KMS-11 (cell line): ENCODE results near the gene KRTAP10-6.

Experiments used
- H2AFZ ChIP-seq: fragments of 200-600 bp; sonication (generic); 2 replicates; pipeline ENCODE4 v1.6.1; 2016; ENCODE audit warnings: antibody characterized with exemption, mixed run types, low read depth
- H3K27ac ChIP-seq: fragments of 200-600 bp; sonication (generic); 2 replicates; pipeline ENCODE4 v1.6.1; 2016; ENCODE audit warnings: mild to moderate bottlenecking, mixed run types
- H3K27me3 ChIP-seq: fragments of 200-600 bp; sonication (generic); 2 replicates; pipeline ENCODE4 v1.6.1; 2017; ENCODE audit warnings: mild to moderate bottlenecking, low read depth, mixed run types, moderate library complexity; ENCODE audit not compliant: insufficient read depth
- H3K36me3 ChIP-seq: fragments of 200-600 bp; sonication (generic); 2 replicates; pipeline ENCODE4 v1.6.1; 2017; ENCODE audit warnings: mild to moderate bottlenecking, mixed run types; ENCODE audit not compliant: insufficient read depth
- H3K4me1 ChIP-seq: fragments of 200-600 bp; sonication (generic); 2 replicates; pipeline ENCODE4 v1.6.1; 2016; ENCODE audit warnings: mild to moderate bottlenecking, low read depth, mixed run types; ENCODE audit not compliant: poor library complexity, severe bottlenecking
- H3K4me2 ChIP-seq: fragments of 200-600 bp; sonication (generic); 2 replicates; pipeline ENCODE4 v1.7.0; 2016; ENCODE audit warnings: mild to moderate bottlenecking, mixed run types
- H3K4me3 ChIP-seq: fragments of 200-600 bp; sonication (generic); IDR thresholded peaks from 2 replicates; pipeline ENCODE4 v1.6.1; 2017; ENCODE audit warnings: low read depth, low read length, mixed read lengths; ENCODE audit not compliant: insufficient read depth
- H3K79me2 ChIP-seq: fragments of 200-600 bp; sonication (generic); 2 replicates; pipeline ENCODE4 v1.6.1; 2016; ENCODE audit warnings: low read depth, mixed run types; ENCODE audit not compliant: insufficient read depth
- H3K9ac ChIP-seq: fragments of 200-600 bp; sonication (generic); 2 replicates; pipeline ENCODE4 v1.6.1; 2016; ENCODE audit warnings: mild to moderate bottlenecking, mixed run types
- H4K20me1 ChIP-seq: fragments of 200-600 bp; sonication (generic); 2 replicates; pipeline ENCODE4 v1.6.1; 2016; ENCODE audit warnings: mild to moderate bottlenecking, mixed run types; ENCODE audit not compliant: insufficient read depth
- TF ChIP-seq, protein P1 (sequence below): fragments of 200-600 bp; sonication (generic); conservative IDR thresholded peaks from 2 replicates; pipeline ENCODE4 v1.6.1; 2017; ENCODE audit warnings: low read depth, mild to moderate bottlenecking, antibody characterized with exemption, low read length, moderate library complexity, mixed read lengths

The KRTAP10-6 gene

DNA sequence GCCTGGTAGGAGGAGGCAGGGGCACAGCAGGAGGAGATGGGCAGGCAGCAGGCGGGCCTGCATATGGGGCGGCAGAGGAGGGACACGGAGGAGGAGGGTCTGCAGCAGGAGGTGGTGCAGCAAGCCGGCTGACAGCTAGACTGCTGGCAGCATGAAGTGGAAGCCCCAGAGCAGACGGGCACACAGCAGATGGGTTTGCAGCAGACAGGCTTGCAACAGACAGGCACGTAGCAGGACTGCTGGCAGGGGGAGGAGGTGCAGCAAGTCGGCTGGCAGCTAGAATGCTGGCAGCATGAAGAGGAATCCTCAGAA is 12.5 kb downstream of the KRTAP10-6 start:
- H3K27ac ChIP-seq, result no peak overlapping the region
- no peaks in the 10 kb centered on the region for H3K79me2 ChIP-seq
- no peak overlapping the region for H3K4me2 ChIP-seq
- H3K27me3 ChIP-seq, result peaks cover 47% of the 10 kb centered on the region; the same call in 1 of the 2 replicates
- H2AFZ ChIP-seq, result no peak overlapping the region
- no peaks in the 10 kb centered on the region for H3K36me3 ChIP-seq
- no peaks in the 10 kb centered on the region for H4K20me1 ChIP-seq
- TF ChIP-seq, protein P1, sequence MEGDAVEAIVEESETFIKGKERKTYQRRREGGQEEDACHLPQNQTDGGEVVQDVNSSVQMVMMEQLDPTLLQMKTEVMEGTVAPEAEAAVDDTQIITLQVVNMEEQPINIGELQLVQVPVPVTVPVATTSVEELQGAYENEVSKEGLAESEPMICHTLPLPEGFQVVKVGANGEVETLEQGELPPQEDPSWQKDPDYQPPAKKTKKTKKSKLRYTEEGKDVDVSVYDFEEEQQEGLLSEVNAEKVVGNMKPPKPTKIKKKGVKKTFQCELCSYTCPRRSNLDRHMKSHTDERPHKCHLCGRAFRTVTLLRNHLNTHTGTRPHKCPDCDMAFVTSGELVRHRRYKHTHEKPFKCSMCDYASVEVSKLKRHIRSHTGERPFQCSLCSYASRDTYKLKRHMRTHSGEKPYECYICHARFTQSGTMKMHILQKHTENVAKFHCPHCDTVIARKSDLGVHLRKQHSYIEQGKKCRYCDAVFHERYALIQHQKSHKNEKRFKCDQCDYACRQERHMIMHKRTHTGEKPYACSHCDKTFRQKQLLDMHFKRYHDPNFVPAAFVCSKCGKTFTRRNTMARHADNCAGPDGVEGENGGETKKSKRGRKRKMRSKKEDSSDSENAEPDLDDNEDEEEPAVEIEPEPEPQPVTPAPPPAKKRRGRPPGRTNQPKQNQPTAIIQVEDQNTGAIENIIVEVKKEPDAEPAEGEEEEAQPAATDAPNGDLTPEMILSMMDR, result no peak
- no peak overlapping the region for H3K4me3 ChIP-seq
- H3K4me1 ChIP-seq, result no peaks in the 10 kb centered on the region
- H3K9ac ChIP-seq, result no peak overlapping the region

DNA sequence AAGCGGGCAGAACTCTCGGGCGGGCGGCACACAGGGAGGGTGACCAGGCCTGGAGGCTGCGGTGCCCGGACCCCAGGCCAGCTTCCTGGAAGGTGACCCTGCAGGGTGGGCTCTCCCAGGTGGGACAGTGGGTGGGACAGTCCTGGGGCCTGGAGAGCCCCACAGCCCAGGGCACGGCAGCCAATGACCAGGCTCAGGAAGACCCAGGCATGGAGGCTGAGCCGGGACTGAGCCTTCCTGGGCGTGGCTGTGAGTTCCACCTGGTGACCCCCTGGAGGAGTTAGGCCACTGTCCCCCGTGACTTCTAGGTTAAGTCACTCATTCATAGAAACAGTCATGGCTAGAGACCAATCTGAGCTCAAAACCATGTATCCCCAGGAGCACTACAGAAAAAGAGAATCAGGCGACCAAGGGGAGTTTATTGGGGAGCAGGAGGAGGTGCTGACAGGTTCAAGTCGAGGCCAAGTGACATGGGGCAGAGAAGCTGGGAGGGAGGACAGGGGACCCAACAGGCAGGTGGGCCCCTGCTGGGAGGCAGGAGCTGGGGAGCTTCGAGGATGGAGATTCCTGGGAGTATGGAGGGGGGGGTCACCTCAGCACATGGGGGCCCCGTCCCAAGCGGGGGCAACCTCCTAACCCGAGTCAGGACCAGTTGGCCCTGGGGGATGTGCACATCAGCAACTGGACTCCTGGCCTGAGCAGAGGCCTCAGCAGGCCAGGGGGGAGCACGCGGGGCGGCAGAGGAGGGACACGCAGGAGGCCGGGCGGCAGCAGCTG is 13.1 kb downstream of the KRTAP10-6 start:
- TF ChIP-seq, protein P1, result no peak
- Histone ChIP-seq H3K4me3 (no peak overlapping the region), H4K20me1 (no peaks in the 10 kb centered on the region), H3K27me3 (peaks cover 50% of the 10 kb centered on the region; the same call in 1 of the 2 replicates), H3K79me2 (no peaks in the 10 kb centered on the region), H3K9ac (no peak overlapping the region), H3K27ac (no peak overlapping the region), H3K4me1 (no peaks in the 10 kb centered on the region), H3K36me3 (no peaks in the 10 kb centered on the region), H3K4me2 (no peak overlapping the region), H2AFZ (no peak overlapping the region)

DNA sequence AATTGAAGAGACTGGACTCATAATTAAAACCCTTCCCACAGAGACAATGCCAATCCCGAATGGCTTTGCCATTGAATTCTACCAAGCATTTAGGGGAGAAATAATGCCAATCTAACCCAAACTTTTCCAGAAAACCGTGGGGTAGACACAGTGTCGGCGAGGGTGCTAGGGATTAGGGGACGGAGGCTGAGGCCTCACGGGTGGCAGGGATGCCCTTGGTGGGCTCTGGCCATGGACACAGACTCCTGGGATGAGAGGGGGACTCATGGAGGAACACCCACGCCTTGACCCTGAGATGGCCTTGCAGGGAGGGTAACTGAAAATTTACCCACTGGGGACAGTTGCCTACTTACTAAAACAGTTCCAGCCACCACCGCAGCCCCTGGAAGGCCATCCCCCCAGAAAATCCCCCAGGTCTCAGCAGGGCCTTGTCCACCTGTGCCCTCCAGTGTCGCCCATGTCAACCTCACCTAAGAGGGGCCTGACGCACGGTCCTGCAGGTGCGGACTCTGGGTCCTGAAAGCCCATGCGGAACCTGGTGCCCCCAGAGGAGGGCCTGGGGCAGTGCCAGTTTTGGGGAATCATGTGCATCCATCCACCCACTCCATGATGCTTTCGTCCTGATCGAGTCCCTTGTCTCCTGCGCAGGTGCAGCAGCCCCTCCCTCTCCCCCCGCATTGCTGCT is 13.8 kb downstream of the KRTAP10-6 start:
- Histone ChIP-seq H3K4me2 (no peak overlapping the region), H3K27me3 (peaks cover 46% of the 10 kb centered on the region; the same call in 1 of the 2 replicates), H3K9ac (no peak overlapping the region), H3K79me2 (no peaks in the 10 kb centered on the region), H3K4me1 (no peaks in the 10 kb centered on the region), H4K20me1 (no peaks in the 10 kb centered on the region), H3K4me3 (no peak overlapping the region), H3K27ac (no peak overlapping the region), H2AFZ (no peak overlapping the region), H3K36me3 (no peaks in the 10 kb centered on the region)
- TF ChIP-seq, protein P1, result no peak

DNA sequence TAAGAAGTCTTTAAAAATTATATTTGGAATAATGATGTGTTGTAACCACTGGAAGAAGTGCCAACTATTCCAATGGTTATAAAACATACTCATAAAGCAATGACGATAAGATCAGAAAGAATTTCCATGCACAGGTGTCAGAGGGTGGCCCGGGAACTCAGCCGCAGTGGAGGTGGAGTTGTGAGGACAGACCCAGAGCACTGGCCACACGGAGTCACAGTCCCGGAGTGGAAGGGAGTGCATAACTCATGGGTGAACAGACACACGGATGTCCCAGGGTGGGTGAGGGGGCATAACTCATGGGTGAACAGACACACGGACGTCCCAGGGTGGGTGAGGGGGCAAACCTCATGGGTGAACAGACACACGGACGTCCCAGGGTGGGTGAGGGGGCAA is 16.3 kb downstream of the KRTAP10-6 start:
- H3K9ac ChIP-seq, result no peak overlapping the region
- H3K79me2 ChIP-seq, result no peaks in the 10 kb centered on the region
- H3K27ac ChIP-seq, result no peak overlapping the region
- no peak overlapping the region for H3K4me3 ChIP-seq
- H4K20me1 ChIP-seq, result no peaks in the 10 kb centered on the region
- no peaks in the 10 kb centered on the region for H3K36me3 ChIP-seq
- H3K4me1 ChIP-seq, result no peaks in the 10 kb centered on the region
- H3K4me2 ChIP-seq, result no peak overlapping the region
- H3K27me3 ChIP-seq, result peaks cover 50% of the 10 kb centered on the region
- H2AFZ ChIP-seq, result no peak overlapping the region
- TF ChIP-seq, protein P1, result no peak
